Adrenal gland (tissue), 5 donors: ENCODE results near the gene DEF6.
A peak's percentile ranks its signal among the peaks of the same experiment; 100 is the strongest.

ENCODE experiments used
- CTCF ChIP-seq, 6 experiments: fragments of 450-650 bp in 4 of 6; fragments of 200-600 bp in 2 of 6; sonication (generic) in 1 of 6; IDR thresholded peaks; 1 replicate in 5 of 6; 2 replicates in 1 of 6; pipeline versions ENCODE4 v1.5.1 to v1.8.0; 2016 to 2021; ENCODE audit warnings: antibody characterized with exemption in 6 of 6, mild to moderate bottlenecking in 2 of 6, moderate library complexity in 1 of 6
- POLR2A ChIP-seq, 2 donors: fragments of 450-650 bp; IDR thresholded peaks; one replicate each; pipeline ENCODE4 v1.6.1; 2017; ENCODE audit warnings: antibody characterized with exemption in 2 of 2, mild to moderate bottlenecking in 2 of 2, moderate library complexity in 1 of 2
- donor health status: DM: no; HTN: no; CAD: no.

- TF ChIP-seq POLR2A (IDR thresholded peaks at IDR 0.05) (peak in 1 of 2 donors; percentile 34), CTCF (IDR thresholded peaks at IDR 0.05) (no peak)
These were observed 62.9 kb downstream of the DEF6 start for GRCh38 chr6:35360349-35361138.
